Activated gamma-delta T cell treated with Interleukin-2 at 50 U/mL for 16 hours (primary cell): Measurements from ENCODE around the gene ZC3H7B.
"Not testable (repeated sequence)": the region's sequence is repeated elsewhere in the genome, so short reads cannot be mapped to it uniquely, and the experiment has no call there.

ENCODE experiments used
- DNase-seq: peaks from one replicate; pipeline ENCODE4 v3.0.0-alpha.2; 2020

Gene ZC3H7B

DNA sequence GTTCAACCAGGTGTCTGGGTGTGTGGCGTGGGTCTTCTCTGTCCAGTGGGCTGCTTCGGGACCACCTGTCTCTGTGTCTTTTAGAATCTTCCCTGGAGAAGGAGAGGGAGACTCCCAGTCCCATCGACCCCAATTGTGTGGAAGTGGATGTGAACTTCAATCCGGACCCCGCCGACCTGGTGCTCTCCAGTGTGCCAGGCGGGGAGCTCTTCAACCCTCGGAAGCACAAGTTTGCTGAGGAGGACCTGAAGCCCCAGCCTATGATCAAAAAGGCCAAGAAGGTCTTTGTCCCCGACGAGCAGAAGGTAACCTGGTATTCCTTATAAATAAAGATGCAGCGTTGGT lies 92.7 kb downstream of the ZC3H7B start:
- no peak for DNase-seq

DNA sequence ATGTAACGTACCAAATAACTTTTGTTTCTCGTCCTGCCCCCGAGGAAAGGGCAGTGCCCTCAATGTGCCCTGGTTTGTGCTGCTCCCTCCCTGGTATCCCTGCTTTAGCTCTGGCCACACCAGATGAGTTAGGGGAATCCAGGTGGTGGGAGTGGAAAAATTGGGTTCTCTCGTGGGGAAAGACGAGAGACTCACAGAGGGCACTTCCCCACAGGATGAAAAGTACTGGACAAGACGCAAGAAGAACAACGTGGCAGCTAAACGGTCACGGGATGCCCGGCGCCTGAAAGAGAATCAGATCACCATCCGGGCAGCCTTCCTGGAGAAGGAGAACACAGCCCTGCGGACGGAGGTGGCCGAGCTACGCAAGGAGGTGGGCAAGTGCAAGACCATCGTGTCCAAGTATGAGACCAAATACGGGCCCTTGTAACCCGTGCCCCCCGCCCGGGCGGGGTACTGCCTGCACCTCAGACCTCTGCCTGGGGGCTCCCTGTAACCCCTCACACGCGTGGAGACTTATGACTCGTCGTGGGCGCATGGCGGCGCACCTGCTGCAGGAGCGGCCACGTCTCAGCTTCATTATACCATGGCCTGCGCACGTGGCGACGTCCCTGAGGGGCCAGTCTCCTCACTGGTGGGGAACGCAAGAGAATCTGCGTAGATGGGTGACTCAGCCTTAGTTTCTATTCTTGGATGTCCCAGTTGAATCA lies 94.4 kb downstream of the ZC3H7B start:
- no peak for DNase-seq

DNA sequence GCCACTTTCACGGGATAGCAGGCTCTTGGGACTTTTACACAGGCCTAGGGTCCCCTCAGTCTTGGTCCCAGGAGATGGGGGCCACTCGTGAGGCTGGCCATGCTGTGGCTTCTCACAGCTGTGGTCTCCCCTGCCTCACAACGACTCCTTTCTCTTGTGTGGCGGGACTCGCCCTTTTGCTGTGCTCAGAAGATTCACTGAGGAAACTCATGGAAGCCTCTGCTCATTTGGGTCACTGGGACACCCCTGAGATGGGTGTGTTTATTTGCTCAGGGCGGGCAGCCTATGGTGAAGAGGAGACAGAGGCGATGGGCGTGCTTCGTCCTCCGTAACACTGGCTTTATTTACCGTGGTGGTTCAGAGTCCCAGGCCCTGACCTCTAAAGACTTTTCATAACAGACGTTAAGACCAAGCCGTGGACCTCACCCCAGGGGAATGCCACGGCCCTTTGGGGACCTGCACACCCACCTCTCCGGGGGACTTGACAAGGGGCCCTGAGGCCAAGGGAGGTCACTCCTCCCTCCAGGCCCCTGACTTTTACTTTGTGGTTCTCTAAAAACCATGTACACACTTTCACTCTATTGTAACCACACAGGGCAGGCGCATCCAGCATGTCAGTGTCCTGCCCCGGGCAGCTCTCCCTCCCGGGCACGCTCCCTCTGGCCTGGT lies 96.0 kb downstream of the ZC3H7B start:
- DNase-seq: no peak

DNA sequence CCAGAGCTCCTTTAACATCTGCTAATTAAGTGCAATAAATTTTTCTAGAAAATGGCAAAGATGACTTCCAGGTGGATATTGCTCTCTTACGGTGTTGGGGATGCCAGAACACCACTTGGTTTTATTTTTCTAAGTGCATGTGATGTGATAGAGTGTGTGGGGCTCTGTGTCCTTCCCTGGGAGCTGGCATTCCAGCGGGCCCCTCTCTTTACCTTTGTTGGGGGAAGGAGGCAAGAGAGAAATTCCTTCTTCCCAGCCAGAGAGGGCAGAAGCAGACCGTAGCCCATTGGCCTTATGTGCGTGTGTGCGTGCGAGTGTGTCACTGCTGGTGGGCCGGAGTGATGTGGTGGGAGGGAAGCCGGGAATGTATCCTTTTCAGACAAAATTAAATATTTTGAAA lies 97.6 kb downstream of the ZC3H7B start:
- DNase-seq: no peak

DNA sequence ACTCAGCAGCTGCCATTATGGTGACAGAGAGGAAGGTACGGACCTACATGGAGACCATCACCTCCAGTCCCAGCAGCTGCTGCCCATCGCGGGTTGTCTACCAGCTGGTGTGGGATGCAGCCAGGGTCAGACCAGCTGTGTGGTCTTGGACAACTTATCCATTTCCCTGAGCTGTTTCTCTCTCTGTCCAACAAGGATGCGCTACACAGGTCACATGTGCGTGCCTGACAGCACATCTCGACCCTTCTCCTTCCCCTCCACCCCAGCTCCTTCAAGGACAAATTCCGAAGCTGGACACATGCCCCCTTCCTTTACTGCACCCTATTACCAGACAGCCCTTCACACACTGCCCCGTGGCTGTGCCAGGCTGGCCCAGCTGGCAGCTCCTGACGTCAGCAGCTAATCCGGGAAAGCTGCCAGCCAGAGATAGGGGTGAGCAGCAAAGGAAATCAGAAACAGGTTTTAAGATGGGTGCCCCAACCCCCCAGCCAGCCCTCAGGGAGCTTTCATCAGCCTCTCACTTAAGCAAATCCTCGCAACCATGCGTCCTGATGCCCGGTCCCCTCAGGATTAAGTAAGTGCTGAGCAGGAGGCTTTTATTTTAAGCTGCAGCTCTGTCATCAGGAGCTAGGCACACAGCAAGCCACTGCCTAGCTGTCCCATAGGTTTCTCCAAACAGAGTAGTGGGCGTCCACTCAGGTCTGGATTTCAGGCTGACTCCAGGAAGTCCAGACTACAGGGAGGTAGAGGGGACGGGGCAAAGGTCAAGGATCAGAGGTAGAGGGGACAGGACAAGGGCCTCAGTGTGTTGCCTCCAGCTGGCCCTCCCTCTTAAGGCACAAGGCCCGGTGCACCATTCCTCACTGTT lies 100.7 kb downstream of the ZC3H7B start:
- DNase-seq: no peak

- DNase-seq: not testable (repeated sequence)
Measured at GRCh38 chr22:41402851-41403250, 101.5 kb downstream of the ZC3H7B start.

DNA sequence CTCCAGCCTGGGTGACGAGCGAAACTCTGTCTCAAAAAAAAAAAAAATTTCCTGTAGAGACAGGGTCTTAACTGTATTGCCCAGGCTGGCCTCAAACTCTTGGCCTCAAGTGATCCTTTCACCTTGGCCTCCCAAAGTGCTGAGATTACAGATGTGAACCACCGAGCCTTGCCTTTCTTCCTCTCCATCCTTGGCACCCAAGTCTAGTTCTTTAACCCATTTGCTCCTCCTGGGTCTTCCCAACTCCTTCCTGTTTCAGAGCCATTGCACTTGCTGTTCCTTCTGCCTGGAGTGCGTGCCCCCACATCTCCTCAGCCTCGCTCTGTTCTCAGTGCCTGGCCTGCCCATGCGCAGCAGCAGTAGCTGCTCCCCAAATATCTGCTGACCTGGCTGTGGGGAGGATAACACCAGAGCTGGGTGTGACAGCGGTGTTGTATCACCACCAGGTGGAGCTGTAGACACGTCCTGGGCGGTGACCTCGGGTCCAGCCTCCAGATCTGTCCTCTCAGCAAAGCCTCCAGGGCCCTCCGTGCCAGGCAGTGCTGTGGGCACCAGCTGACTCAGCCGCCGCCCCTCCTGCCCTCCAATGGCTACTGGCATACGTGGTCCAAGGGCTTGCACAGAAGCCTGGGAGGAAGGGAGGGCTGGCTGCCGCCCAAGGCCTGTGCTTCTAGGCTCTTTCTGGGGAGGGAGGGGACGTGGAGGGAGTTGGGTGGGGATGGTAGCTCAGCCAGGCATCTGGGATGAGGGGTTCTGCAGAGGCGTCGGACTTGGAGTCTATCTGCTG lies 102.4 kb downstream of the ZC3H7B start:
- peak; percentile 81 for DNase-seq

DNA sequence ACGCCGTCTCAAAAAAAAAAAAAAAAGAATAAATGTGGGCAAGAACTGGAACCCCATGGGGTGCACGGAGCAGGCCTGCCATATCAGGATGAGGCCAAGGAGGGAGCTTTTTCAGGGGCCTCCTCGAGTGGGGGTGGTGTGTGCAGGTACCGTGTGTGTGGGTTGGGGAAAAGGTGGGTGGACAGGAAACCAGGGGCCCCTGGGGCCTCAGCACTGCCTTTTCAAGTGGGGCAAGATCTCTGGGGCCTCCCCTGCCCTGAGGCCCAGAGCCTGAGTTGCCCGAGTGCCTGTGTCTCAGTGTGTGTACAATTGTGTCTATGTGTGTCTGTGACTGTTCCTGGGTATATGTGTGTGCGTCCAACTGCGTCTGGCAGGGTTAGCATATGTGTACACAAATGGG lies 104.3 kb downstream of the ZC3H7B start:
- no peak for DNase-seq

- no peak for DNase-seq
Measured at GRCh38 chr22:41406410-41406809, 105.1 kb downstream of the ZC3H7B start.

GRCh38 chr22:41407433-41407832 lies 106.1 kb downstream of the ZC3H7B start:
- DNase-seq: no peak

DNA sequence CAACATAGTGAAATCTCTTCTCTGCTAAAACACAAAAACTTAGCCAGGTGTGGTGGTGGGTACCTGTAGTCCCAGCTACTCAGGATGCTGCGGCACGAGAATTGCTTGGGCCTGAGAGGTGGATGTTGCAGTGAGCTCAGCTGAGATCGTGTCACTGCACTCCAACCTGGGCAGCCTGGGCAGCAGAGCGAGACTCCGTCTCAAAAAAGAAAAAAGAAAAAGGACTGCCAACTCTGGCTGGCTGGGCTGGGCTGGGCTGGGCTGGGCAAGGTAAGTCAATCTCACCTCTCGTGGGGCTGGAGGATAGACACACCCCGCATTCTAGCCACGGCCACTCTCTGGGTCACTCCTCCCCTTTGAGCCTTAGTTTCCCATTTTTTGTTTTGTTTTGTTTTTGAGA lies 107.3 kb downstream of the ZC3H7B start:
- DNase-seq: no peak
